GM11168 (cell line): Measurements from ENCODE around the gene CDKAL1.

ENCODE experiments used
- in situ Hi-C: fragments of 300-500 bp; cut with MboI; formaldehyde crosslinking; loops from one replicate; pipeline ENCODE4 v1.12.0; 2022; ENCODE audit warnings: low sequenced_read_pairs; ENCODE audit not compliant: unreplicated experiment

CDKAL1 gene

DNA sequence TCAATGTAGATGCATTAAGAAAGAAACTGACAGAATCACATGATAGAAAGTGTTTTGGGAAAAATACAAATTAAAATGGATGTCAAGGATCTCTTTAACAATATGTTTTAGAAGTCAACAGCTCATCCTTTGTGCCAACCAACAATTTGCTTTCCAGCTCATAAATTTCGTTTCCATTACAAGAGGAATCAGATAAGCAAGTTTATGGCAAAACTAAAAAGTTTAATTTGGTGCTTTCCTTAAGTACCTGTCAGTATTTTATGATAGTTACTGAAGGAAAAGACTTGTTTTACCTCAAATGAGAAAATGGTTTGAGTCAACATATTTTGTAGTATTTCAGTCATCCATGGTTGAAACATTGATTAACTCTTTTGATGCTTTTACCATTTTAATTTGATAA, 130.0 kb downstream of the CDKAL1 start:
- in situ Hi-C loops = no loop called here

DNA sequence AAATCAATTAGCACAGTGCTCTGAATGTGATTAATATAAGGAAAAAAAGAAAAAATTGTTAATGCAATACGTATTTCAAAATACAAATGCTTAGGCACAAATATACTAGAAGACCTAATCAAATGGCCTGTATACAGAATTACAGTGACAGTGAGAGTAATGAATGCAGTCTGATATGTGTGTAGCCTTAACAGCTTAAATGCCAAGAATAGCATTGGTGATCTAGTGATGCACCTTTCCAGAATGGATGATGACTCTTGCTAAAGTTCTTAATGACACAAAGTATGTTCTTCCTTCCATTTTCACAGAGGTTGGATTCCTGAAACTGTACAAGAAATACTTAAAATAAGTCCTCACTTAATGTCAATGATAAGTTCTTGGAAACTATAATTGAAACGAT, 131.0 kb downstream of the CDKAL1 start:
- in situ Hi-C loops = no loop called here

DNA sequence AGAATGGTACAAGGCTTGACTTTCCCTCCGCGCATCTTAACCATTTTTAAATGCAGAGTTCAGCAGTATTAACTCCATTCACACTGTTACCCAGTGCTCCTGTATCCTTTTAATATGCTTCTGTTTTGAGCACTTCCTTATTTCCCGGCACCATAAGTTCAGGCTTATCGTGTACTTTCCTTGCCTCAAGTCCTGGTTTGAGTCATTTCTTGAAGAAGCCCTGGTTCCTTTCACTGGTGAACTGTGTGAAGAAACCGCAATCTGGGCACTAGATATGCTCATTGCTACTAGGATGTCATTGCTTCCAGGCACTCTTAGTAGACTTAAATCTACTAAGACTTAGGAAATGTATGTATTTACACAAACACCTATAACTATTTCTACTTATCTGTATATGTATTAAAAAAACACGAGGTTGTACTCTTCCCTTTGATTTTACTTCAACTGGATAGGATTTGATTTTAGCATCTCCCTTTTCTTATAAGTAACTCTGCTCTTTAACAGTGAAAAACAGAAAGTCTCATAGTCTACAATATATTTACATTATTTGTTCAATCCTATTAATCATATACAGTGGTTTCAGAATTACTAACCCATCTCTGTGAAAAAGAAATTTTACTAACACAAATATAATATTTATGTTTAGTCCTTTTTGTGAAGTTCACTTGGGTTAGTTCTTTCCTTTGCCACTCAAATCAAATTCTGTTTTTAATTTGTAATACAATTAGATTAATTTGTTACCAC, 135.5 kb downstream of the CDKAL1 start:
- in situ Hi-C loops = no loop called here

DNA sequence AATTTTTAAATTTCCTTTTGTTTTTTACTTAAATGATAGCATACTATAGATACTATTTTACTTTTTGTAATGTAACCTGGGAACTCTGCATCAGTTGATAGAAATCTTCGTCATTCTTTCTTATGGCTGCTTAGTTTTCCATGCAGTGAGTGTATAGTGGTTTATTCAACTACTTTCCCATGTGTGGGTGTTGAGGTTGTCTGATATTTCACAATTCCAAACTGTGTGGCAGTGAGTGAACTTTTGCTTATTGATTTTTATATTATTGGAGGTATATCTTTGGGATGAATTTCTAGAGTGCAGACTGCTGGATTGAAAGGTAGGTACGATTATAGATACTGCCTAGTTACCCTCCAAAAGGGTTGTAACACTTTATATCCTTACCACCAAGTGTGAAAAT, 136.5 kb downstream of the CDKAL1 start:
- in situ Hi-C loops = no loop called here

DNA sequence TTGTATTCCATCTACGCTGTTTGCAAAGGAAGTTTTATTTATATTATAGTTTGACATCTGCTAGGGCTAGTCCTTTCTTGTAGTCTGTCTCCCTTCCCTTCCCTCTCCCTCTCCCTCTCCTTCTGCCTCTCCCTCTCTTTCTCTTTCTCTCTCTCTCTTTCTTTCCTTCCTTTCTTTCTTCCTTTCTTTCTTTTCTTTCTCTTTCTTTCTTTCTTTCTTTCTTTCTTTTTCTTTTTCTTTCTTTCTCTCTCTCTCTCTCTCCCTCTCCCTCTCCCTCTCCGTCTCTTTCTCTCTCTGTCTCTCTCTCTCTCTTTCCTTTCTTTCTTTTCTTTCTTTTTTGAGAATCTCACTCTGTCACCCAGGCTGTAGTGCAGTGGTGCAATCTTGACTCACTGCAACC, 137.8 kb downstream of the CDKAL1 start:
- in situ Hi-C loops = no loop called here

DNA sequence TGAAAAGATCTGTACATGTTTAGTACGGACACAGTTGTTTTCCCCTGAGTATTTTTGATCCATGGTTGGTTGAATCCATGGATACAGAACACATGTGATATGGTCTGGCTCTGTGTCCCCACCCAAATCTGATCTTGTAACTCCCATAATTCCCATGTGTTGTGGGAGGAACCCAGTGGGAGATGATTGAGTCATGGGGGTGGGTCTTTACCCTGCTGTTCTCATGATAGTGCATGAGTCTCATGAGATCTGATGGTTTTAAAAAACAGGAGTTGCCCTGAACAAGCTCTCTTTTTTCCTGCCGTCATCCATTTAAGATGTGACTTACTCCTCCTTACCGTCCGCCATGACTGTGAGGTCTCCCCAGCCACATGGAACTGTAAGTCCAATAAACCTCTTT, 139.2 kb downstream of the CDKAL1 start:
- in situ Hi-C loops = no loop called here

DNA sequence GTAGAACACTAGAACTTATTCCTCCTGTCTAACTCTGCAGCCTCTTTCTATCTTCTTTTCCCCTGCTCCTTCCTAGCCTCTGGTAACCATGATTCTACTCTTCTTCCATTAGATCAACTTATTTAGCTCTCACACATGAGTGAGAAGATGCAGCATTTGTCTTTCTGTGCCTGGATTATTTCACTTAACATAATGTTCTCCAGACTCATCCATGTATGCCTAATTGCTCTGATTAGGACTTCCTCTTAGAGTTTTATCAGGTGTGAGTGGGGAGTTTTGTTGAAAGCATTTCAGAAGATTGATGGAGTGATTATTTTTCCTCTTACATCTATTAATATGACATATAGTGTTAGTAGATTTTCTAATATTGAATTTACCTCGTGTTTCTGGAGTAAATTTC, 140.4 kb downstream of the CDKAL1 start:
- in situ Hi-C loops = no loop called here

DNA sequence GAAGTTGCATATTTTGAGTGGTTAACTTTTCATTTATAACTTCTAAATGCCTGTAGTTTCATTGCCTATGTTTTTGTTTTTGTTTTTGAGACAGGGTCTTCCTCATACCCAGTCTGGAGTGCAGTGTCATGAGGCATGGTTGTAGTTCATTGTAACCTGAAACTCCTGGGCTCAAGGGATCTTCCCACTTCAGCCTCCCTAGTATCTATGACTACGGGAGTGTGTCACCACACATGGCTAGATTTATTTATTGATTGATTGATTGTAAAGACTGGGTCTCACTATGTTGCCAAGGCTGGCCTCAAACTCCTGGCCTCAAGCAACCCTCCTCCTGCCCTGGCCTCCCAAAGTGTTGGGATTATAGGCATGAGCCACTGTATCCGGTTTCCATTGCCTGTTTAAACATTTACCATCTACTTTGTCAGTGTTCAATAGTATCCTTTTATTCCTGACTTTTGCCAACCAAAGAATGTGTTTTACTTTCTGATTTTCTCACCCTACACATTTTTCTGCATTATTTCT, 144.6 kb downstream of the CDKAL1 start:
- in situ Hi-C loops = no loop called here

DNA sequence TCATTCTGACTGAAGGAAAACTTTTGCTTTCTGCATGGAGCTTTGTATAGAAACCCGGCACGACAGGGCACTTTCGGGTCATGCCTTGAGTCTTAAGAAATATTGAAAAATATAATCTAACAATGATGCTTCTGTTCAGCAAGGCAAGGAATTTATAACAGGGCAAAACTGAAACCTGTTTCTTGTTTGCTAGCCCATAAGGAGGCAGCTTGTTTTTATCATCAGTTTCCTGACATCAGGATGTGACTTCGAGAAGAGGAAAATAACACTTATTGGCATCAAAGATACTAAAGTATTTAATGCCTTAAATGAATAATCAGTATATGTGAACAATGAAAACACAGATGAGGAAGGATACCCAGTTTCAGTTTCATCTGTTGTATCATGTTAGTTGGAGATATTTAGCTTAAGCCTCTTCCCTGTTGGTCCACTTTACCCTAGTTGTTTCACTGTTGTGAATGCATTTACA, 146.5 kb downstream of the CDKAL1 start:
- in situ Hi-C loops = no loop called here

DNA sequence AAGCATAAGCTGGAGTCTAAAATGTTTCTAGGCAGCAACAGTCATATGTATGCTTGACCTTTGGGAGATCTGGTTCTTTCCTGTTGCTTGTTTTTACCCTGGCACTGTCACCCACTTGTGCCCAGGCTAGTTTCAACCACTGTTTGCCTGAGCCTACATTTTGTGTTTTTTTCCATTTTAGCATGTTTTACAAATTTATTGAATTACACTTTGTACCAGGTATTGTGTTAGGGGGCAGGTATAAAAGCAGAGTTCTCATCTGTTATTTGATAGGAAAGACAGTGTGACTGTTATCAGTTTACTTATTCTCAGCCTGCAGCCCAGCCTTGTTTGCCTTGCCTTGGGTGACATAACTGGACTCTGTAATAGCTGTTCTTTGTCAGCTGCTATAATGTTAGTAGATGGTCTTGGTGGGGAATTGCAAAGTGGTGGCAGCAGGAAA, 147.0 kb downstream of the CDKAL1 start:
- in situ Hi-C loops = no loop called here

DNA sequence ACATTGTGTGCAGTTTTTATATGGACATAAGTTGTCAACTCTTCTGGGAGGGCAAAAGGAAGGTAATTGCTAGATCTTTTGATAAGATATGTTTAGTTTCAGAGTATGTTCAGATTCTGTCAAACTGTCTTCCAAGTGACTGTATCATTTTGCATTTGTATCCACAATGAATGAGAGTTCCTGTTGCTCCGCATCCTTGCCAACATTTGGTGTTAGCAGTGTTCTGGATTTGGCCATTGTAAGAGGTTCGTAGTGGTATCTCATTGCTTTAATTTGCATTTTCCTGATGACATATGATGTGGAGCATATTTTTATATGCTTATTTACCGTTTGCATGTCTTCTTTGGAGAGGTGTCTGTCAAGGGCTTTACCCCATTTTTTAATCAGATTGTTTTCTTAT, 150.2 kb downstream of the CDKAL1 start:
- in situ Hi-C loops = no loop called here

DNA sequence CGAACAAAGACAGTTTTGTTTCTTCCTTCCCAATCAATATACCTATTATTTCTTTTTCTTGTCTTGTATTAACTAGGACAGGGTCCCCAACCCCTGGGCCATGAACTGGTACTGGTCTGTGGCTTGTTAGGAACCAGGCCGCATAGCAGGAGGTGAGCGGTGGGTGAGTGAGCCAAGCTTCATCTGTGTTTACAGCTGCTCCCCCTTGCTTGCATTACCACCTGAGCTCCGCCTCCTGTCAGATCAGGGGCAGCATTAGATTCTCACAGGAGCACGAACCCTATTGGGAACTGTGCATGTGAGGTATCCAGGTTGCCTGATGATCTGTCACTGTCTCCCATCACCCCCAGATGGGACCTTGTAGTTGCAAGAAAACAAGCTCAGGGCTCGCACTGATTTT, 151.9 kb downstream of the CDKAL1 start:
- in situ Hi-C loops = no loop called here

DNA sequence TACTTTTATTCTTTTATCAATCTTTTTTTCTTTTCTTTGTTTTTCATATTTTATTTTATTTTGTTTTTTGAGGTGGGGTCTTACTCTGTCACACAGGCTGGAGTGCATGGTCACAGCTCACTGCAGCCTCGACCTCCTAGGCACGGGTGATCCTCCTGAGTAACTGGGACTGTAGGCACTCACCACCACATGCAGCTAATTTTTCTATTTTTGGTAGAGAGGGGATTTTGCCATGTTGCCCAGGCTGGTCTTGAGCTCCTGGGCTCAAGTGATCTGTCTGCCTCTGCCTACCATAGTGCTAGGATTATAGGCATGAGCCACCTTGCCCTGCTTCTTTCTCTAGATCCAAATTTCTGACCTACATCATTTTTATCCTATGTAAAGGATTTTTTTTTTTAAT, 153.2 kb downstream of the CDKAL1 start:
- in situ Hi-C loops = no loop called here

DNA sequence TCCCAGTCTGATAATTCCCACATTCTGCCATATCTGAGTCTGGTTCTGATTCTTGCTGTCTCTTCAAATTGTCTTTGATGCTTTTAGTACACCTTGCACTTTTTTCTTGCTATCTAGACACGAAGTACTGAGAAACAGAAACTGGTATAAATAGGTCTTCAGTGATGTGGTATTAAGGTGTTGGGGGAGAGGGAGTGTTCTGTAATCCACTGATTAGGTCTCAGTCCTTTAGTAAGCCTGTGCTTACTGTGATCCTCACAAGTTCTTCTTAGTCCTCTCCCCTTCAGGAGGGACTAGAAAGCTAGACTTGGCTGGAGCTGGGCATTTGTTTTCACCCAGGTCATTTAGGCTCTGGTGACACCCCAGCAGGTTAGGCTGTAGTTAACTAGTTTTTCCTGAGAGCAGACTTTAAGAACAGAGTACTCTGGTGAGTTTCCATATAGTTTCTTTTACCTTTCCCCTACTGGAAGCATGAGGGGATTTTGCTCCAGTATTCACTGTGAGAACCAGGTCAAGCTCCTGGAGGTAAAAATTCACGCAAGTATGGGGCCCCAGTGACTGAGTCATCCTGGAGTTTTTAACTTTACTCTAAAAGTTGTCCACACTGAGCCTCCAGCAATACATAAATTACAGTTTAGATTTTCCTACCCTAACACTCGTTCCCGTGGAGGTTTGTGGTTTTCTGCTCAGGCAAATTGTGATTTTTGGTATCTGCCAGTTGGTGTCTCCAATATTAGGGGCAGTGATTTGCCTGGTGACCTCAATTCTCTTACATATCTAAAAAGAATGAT, 154.6 kb downstream of the CDKAL1 start:
- in situ Hi-C loops = no loop called here

DNA sequence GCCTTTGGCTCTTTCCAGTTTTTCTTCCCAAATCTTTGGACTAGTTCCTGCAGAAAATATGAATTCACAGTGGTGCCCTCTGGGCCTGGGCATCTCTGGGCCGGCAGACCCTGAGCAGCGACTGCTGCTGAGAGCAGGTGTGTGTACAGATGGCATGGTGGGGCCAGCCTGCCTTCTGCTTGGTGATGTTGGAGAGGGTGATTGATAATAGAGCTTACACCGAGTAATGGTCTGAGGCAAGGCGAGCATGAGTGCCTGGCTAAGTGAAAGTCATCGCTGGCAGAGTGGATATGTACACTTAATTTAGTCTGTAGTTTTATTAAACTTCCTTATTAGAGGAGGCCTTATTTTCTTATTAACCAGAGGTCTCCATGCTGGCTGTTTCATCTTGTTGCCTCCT, 156.9 kb downstream of the CDKAL1 start:
- in situ Hi-C loops = no loop called here

DNA sequence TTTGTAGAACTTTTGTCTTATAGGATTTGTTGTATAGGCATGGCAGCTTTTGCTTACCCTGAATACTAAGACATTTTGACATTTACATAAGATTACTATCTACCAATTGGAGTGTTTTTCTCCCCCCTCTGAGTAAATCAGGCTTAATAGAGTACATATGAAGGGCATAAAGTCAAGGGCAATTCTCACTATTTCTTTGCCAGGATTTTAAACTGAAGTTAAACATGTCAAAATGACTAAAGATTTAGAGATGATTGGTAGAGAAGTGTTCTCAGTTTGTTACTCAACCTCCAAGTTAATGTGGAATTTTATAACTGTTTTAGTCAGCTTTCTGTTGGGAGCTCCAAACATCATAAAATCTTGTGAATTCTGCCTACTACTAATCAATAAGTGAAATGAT, 157.8 kb downstream of the CDKAL1 start:
- in situ Hi-C loops = no loop called here

DNA sequence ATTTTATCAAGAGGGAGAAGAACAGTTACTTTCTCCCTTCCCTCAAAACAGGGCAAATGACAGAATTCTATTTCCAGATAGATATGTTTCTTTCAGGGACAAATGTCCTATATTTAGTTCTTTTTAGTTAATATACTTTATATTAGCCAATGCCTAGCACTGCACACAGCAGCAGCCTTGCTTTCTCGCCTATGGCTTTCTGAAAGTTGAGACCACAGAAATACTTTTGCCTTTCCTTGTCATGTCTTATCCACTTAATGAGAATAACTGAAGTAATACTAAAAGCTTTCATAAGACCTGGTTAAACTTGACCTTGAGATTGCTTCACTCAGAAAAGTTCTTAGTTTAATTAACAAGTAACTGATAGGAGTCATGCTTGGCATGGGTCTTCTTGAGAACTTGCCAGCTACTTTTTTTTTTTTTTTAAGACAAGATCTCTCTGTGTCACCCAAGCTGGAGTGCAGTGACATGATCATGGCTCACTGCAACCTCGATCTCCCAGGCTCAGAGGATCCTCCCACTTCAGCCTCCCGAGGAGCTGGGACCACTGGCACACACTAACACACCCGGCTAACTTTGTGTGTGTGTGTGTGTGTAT, 159.3 kb downstream of the CDKAL1 start:
- in situ Hi-C loops = no loop called here

DNA sequence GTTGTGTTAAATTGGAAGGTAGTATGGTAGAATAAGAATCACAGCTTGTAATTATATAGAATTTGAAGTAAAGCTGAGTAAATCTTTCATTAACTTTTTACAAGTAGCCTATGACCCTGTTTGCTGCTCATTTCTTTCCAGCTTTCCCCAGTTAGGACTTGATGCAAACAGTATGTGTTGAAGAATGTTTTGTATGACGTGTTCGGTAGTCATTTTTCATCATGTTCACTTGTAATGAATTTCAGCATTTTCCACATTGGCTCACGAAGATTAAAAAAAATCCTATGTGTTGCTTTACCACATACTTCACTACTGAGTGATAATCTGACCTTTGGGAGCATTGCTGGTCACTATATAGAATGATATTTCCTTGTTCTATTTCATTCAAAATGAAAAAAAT, 162.4 kb downstream of the CDKAL1 start:
- in situ Hi-C loops = no loop called here

DNA sequence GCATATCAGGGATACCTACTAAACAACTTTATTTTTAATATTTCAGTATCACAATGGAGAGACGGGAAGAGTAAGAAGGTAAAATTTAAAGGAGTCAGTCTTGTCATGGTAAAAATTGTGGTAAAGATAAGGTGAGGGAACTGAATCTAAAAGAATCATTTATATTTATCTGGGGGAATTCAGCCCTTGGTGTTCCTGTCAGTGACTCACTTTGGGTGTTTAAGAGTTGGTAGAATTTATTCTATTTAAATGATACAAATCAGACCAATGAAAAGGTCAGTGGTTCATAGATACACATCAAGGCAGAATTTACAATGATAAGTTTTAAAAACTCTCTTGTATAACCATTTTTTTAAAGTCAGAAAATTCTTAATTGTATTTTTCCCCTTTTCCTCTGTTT, 164.4 kb downstream of the CDKAL1 start:
- in situ Hi-C loops = no loop called here

DNA sequence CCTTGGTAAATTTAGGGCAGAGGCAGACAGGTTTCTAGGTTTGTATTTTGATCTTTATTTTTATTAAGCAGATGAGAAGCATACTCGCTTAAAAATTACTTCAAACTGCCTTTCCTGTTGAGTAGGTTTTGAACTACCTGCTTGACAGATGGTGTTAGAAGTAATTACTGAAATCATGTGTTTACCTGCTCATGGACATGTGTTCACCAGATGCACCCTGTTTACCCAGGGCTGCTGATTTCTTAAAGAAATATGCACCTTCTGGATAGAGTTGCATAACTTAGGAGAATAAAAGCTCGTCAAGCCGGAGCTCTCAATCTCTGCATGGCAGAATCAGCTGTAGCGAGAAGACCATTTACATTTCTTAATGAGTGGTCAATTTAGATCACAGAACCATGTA, 165.1 kb downstream of the CDKAL1 start:
- in situ Hi-C loops = no loop called here

DNA sequence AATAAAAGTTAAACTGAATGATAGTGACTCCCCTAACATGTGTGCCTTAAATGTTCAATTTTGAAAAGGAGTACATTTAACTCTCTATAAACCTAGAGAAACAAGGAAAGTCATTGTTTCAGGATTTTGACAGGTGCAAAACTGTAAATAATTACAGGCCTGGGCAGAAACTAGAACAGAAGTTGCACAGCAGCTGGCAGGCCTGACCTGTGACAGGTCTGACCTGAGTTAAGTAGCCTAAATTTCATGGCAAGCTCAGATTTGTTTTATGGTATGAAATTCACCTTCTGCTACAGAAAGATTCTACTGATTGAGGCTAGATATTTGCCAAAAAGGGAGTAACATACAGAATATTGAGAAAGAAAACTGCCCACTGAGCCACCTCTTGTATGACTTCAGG, 166.1 kb downstream of the CDKAL1 start:
- in situ Hi-C loops = no loop called here
